ENCODE data around the gene KLRK1. TPM values are rescaled to one million over a fixed set of nuclear protein-coding genes. Genes with fewer than 3 reads are reported as not detected.
A peak's percentile ranks its signal among the peaks of the same experiment; 100 is the strongest.

KLRK1 gene
- total and polyA plus RNA-seq, 4 donors, result 0.98 to 4.0 (median 1.4) TPM

GRCh38 chr12:10364815-10365622 is 24.8 kb downstream of the KLRK1 start (continued):
- TF ChIP-seq, protein P1, sequence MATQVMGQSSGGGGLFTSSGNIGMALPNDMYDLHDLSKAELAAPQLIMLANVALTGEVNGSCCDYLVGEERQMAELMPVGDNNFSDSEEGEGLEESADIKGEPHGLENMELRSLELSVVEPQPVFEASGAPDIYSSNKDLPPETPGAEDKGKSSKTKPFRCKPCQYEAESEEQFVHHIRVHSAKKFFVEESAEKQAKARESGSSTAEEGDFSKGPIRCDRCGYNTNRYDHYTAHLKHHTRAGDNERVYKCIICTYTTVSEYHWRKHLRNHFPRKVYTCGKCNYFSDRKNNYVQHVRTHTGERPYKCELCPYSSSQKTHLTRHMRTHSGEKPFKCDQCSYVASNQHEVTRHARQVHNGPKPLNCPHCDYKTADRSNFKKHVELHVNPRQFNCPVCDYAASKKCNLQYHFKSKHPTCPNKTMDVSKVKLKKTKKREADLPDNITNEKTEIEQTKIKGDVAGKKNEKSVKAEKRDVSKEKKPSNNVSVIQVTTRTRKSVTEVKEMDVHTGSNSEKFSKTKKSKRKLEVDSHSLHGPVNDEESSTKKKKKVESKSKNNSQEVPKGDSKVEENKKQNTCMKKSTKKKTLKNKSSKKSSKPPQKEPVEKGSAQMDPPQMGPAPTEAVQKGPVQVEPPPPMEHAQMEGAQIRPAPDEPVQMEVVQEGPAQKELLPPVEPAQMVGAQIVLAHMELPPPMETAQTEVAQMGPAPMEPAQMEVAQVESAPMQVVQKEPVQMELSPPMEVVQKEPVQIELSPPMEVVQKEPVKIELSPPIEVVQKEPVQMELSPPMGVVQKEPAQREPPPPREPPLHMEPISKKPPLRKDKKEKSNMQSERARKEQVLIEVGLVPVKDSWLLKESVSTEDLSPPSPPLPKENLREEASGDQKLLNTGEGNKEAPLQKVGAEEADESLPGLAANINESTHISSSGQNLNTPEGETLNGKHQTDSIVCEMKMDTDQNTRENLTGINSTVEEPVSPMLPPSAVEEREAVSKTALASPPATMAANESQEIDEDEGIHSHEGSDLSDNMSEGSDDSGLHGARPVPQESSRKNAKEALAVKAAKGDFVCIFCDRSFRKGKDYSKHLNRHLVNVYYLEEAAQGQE (IDR thresholded peaks at IDR 0.05), result peak; percentile 7
- TF ChIP-seq SP1 (IDR thresholded peaks at IDR 0.05), result peak; percentile 10
- no peak for TF ChIP-seq EGR1 (IDR thresholded peaks at IDR 0.05; ENCODE audit: low read depth in 2 of 2)

DNA sequence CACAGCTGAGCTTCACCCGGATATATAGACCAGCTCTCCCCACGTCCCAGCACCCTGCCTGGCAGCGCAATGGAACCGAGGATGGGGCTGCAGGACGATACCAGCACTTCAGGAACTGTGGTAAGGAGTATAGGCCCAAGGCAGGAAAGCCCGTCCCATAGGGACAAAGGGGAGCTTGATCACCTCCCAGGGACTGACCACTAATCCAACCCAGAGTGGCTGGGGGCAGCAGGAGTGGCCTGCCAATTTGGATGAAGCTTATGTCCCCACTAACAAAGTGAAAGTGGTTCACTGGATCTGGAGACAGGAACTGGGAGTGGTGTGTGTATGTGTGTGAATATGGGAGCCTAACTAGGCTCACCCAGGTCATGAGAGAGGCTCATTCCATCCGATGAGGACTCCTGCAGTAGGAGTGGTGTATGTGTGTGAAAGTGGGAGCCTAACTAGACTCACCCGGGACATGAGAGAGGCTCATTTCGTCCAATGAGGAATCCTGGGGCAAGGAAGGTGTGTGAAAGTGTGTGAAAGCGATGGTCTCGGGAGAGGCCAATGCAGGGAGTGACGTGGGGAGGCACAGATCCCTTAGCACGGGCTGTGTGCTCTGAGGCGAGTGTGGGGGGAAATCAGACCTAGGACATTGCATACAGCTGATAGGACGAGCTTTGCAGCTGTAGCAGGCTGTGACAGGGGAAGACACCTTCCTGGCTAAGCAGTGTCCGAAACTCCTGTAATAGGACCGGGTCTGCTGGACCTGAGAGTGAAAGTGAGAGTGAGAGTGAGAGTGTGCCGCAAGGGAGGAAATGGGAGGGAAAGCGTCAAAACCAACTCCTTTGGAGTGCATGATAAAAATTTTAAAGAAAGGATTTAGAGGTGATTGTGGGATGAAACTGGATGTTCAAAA is 25.7 kb downstream of the KLRK1 start:
- TF ChIP-seq JUND (IDR thresholded peaks at IDR 0.05), result no peak
- no peak for TF ChIP-seq SP1 (IDR thresholded peaks at IDR 0.05)
- TF ChIP-seq NR2F2 (IDR thresholded peaks at IDR 0.05), result no peak
- TF ChIP-seq RAD21 (IDR thresholded peaks at IDR 0.05), result no peak
- TF ChIP-seq, protein P2, sequence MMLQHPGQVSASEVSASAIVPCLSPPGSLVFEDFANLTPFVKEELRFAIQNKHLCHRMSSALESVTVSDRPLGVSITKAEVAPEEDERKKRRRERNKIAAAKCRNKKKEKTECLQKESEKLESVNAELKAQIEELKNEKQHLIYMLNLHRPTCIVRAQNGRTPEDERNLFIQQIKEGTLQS (IDR thresholded peaks at IDR 0.05), result no peak
- no peak for TF ChIP-seq RXRA (IDR thresholded peaks at IDR 0.05)
- no peak for TF ChIP-seq GABPA (IDR thresholded peaks at IDR 0.05 in 1 of 2, conservative IDR thresholded peaks at IDR 0.05 in 1 of 2)
- TF ChIP-seq EGR1 (IDR thresholded peaks at IDR 0.05; ENCODE audit: low read depth in 2 of 2), result no peak
- TF ChIP-seq, protein P3, sequence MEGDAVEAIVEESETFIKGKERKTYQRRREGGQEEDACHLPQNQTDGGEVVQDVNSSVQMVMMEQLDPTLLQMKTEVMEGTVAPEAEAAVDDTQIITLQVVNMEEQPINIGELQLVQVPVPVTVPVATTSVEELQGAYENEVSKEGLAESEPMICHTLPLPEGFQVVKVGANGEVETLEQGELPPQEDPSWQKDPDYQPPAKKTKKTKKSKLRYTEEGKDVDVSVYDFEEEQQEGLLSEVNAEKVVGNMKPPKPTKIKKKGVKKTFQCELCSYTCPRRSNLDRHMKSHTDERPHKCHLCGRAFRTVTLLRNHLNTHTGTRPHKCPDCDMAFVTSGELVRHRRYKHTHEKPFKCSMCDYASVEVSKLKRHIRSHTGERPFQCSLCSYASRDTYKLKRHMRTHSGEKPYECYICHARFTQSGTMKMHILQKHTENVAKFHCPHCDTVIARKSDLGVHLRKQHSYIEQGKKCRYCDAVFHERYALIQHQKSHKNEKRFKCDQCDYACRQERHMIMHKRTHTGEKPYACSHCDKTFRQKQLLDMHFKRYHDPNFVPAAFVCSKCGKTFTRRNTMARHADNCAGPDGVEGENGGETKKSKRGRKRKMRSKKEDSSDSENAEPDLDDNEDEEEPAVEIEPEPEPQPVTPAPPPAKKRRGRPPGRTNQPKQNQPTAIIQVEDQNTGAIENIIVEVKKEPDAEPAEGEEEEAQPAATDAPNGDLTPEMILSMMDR (IDR thresholded peaks at IDR 0.05; ENCODE audit: low read depth, low read length, missing input control), result no peak
- TF ChIP-seq YY1 (IDR thresholded peaks at IDR 0.05), result peak; percentile 42
- TF ChIP-seq HNF4A (conservative IDR thresholded peaks at IDR 0.05), result no peak
- no peak for TF ChIP-seq FOXA1 (IDR thresholded peaks at IDR 0.05)
- TF ChIP-seq FOXA2 (IDR thresholded peaks at IDR 0.05), result no peak
- TF ChIP-seq, protein P1 (IDR thresholded peaks at IDR 0.05), result peak; percentile 81
- TF ChIP-seq, protein P4, sequence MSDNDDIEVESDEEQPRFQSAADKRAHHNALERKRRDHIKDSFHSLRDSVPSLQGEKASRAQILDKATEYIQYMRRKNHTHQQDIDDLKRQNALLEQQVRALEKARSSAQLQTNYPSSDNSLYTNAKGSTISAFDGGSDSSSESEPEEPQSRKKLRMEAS (IDR thresholded peaks at IDR 0.05), result no peak
- TF ChIP-seq HNF4G (IDR thresholded peaks at IDR 0.05), result no peak
- TF ChIP-seq ZBTB33 (IDR thresholded peaks at IDR 0.05), result no peak
- TF ChIP-seq TAF1 (conservative IDR thresholded peaks at IDR 0.05), result peak; percentile 64
- WGBS, result 19% methylated on average over 19 of the region's 19 CpGs
- Histone ChIP-seq H3K4me3 (ENCODE audit: low read depth in 1 of 3, low read length in 3 of 3) (peak overlapping the region; percentile 60 to 98 (median 92)), H3K9me3 (ENCODE audit: control insufficient read depth in 4 of 4, low read length in 3 of 4) (no peaks in the 10 kb centered on the region), H3K4me1 (ENCODE audit: control insufficient read depth in 4 of 4, insufficient read depth in 4 of 4, low read length in 3 of 4) (peaks cover 2 to 22% (median 11%) of the 10 kb centered on the region in 4 donors), H3K9ac (ENCODE audit: low read depth in 1 of 2, low read length in 2 of 2) (peak overlapping the region; percentile 89 to 99), H3K27ac (ENCODE audit: low read depth in 1 of 2, low read length in 2 of 2) (peak overlapping the region; percentile 97 to 98), H3K27me3 (ENCODE audit: control insufficient read depth in 4 of 4, insufficient read depth in 4 of 4, low read length in 3 of 4) (no peaks in the 10 kb centered on the region), H3K36me3 (ENCODE audit: control insufficient read depth in 4 of 4, insufficient read depth in 3 of 4, low read depth in 1 of 4, low read length in 3 of 4) (no peaks in the 10 kb centered on the region)
- DNase-seq (ENCODE audit: low spot score), result peak; percentile 63
